Naive thymus-derived CD4-positive, alpha-beta T cell (primary cell): ENCODE measurements around the gene LPA. TPM values are rescaled to one million over a fixed set of nuclear protein-coding genes. Genes with fewer than 3 reads are reported as not detected.
"Not testable (repeated sequence)": the region's sequence is repeated elsewhere in the genome, so short reads cannot be mapped to it uniquely, and the experiment has no call there.

Source experiments
- ATAC-seq: fragments of 150-1000 bp; cut with Tn5 transposase; 2 replicates; pipeline ENCODE4 v1.10.0; 2021; ENCODE audit warnings: mild to moderate bottlenecking, moderate library complexity
- CTCF ChIA-PET: fragments of 350-600 bp; sonication (Branson Sonifier 250); formaldehyde crosslinking; loops from one replicate; lab custom pipeline; 2021; ENCODE audit warnings: antibody characterized with exemption; lab: Charles Lee
- POLR2A ChIA-PET: fragments of 350-600 bp; sonication (Branson Sonifier 250); formaldehyde crosslinking; loops from one replicate; lab custom pipeline; 2021; ENCODE audit warnings: antibody characterized with exemption, inconsistent platforms; lab: Charles Lee
- DNase-seq, 9 donors: peaks; one replicate each; pipeline versions ENCODE4 v3.0.0 to v3.0.0-alpha.2; 2020 to 2022; ENCODE audit warnings: mixed read lengths in 1 of 9
- H3K27ac ChIP-seq: one replicate; pipeline ENCODE4 v1.7.0; 2013; ENCODE audit warnings: mild to moderate bottlenecking, low read depth, low read length, moderate library complexity
- H3K27me3 ChIP-seq, 2 donors: one replicate each; pipeline ENCODE4 v1.7.0; 2013; ENCODE audit warnings: low read length in 2 of 2, mild to moderate bottlenecking in 2 of 2, moderate library complexity in 2 of 2; ENCODE audit not compliant: control insufficient read depth in 2 of 2, insufficient read depth in 2 of 2
- H3K36me3 ChIP-seq, 3 experiments: 1 replicate in 2 of 3; 2 replicates in 1 of 3; pipeline ENCODE4 v1.7.0; 2013; ENCODE audit warnings: low read length in 3 of 3, mild to moderate bottlenecking in 3 of 3, moderate library complexity in 1 of 3; ENCODE audit not compliant: insufficient read depth in 3 of 3, control insufficient read depth in 2 of 3
- H3K4me1 ChIP-seq, 2 donors: one replicate each; pipeline ENCODE4 v1.7.0; 2013; ENCODE audit warnings: low read length in 2 of 2, mild to moderate bottlenecking in 2 of 2, moderate library complexity in 1 of 2; ENCODE audit not compliant: control insufficient read depth in 2 of 2, insufficient read depth in 2 of 2
- H3K4me3 ChIP-seq: 2 replicates; pipeline ENCODE4 v1.7.0; 2013; ENCODE audit warnings: mild to moderate bottlenecking, low read length
- H3K9me3 ChIP-seq, 3 experiments: 1 replicate in 2 of 3; 2 replicates in 1 of 3; pipeline ENCODE4 v1.7.0; 2013; ENCODE audit warnings: low read length in 3 of 3; ENCODE audit not compliant: control insufficient read depth in 2 of 3
- H3K27ac Mint-ChIP-seq, 9 donors: one replicate each; pipeline ENCODE4 v1.8.0; 2020 to 2022; ENCODE audit warnings: mixed read lengths in 9 of 9, mild to moderate bottlenecking in 8 of 9, moderate library complexity in 5 of 9, inconsistent platforms in 2 of 9
- H3K27me3 Mint-ChIP-seq, 5 donors: one replicate each; pipeline ENCODE4 v1.8.0; 2021 to 2022; ENCODE audit warnings: mixed read lengths in 5 of 5, mild to moderate bottlenecking in 1 of 5
- H3K36me3 Mint-ChIP-seq, 5 donors: one replicate each; pipeline ENCODE4 v1.8.0; 2020 to 2022; ENCODE audit warnings: mixed read lengths in 5 of 5, mild to moderate bottlenecking in 3 of 5, inconsistent platforms in 1 of 5
- H3K4me1 Mint-ChIP-seq, 7 donors: one replicate each; pipeline ENCODE4 v1.8.0; 2020 to 2022; ENCODE audit warnings: mixed read lengths in 7 of 7, mild to moderate bottlenecking in 3 of 7, inconsistent platforms in 1 of 7
- H3K4me3 Mint-ChIP-seq, 10 donors: one replicate each; pipeline ENCODE4 v1.8.0; 2020 to 2022; ENCODE audit warnings: mild to moderate bottlenecking in 10 of 10, mixed read lengths in 10 of 10, moderate library complexity in 6 of 10, inconsistent platforms in 2 of 10
- H3K9me3 Mint-ChIP-seq, 11 donors: one replicate each; pipeline ENCODE4 v1.8.0; 2020 to 2022; ENCODE audit warnings: mixed read lengths in 11 of 11, mild to moderate bottlenecking in 4 of 11, inconsistent platforms in 1 of 11, moderate library complexity in 1 of 11
- intact Hi-C, 2 donors: fragments of 100-400 bp; cut with micrococcal nuclease; formaldehyde crosslinking; loops; one replicate each; pipeline ENCODE4 v1.15.1; 2023
- polyA plus RNA-seq, 2 donors: library from polyadenylated mRNA; unstranded; fragments of 300-500 nt; fragmentation: Illumina TruSeq; gene quantifications; one replicate each; pipeline ENCODE4 v1.2.3, GENCODE V29; 2021
- total RNA-seq, 6 experiments: library from RNA in 5 of 6; stranded (reverse) in 5 of 6; gene quantifications; 1 replicate in 5 of 6; 2 replicates in 1 of 6; pipeline ENCODE4 v1.2.3 and lab custom pipeline; 2021 to 2026

Gene LPA
- total and polyA plus RNA-seq, 7 experiments from 2014 or later = not detected

GRCh38 chr6:160573943-160574342, 90.1 kb downstream of the LPA start:
- no peaks in the 10 kb centered on the region for H3K4me1 ChIP-seq
- H3K9me3 ChIP-seq = no peaks in the 10 kb centered on the region
- Mint-ChIP-seq H3K9me3 (peaks cover 0 to 31% (median 8%) of the 10 kb centered on the region in 11 donors), H3K27ac (no peak overlapping the region), H3K4me3 (no peak overlapping the region), H3K4me1 (no peaks in the 10 kb centered on the region), H3K27me3 (peaks cover 3 to 43% (median 27%) of the 10 kb centered on the region in 5 donors), H3K36me3 (peaks cover 0 to 5% (median 0%) of the 10 kb centered on the region in 5 donors)
- H3K36me3 ChIP-seq = no peaks in the 10 kb centered on the region
- ChIA-PET POLR2A (no interaction called here), CTCF (no interaction called here)
- intact Hi-C loops = no loop called here
- H3K27ac ChIP-seq = no peak overlapping the region
- ATAC-seq = no peak
- no peak for DNase-seq
- H3K27me3 ChIP-seq = no peaks in the 10 kb centered on the region
- H3K4me3 ChIP-seq = no peak overlapping the region

- intact Hi-C loops, H3K4me3 ChIP-seq, H3K4me1 Mint-ChIP-seq, H3K27me3 ChIP-seq, H3K4me1 ChIP-seq, DNase-seq, H3K27ac ChIP-seq, H3K36me3 ChIP-seq, POLR2A ChIA-PET, H3K4me3 Mint-ChIP-seq, H3K36me3 Mint-ChIP-seq, H3K27ac Mint-ChIP-seq, H3K9me3 ChIP-seq, CTCF ChIA-PET, ATAC-seq: not testable (repeated sequence)
- H3K27me3 Mint-ChIP-seq = peaks cover 8 to 45% (median 38%) of the 10 kb centered on the region in 5 donors
- H3K9me3 Mint-ChIP-seq = peaks cover 0 to 41% (median 11%) of the 10 kb centered on the region in 11 donors
Measured at GRCh38 chr6:160571201-160571600, 92.9 kb downstream of the LPA start.

- H3K4me1 ChIP-seq = no peaks in the 10 kb centered on the region
- POLR2A ChIA-PET = no interaction called here
- H3K27me3 Mint-ChIP-seq = peaks cover 12 to 37% (median 16%) of the 10 kb centered on the region in 5 donors
- H3K36me3 ChIP-seq = no peaks in the 10 kb centered on the region
- CTCF ChIA-PET = interaction anchor here (2.3 kb wide), 1 partner anchor 11 kb away, joined by 6 read pairs; no protein-coding TSS in a partner anchor
- no peaks in the 10 kb centered on the region for H3K27me3 ChIP-seq
- intact Hi-C loops = no loop called here
- no peak overlapping the region for H3K4me3 ChIP-seq
- no peaks in the 10 kb centered on the region for H3K9me3 Mint-ChIP-seq
- peaks cover 0 to 6% (median 0%) of the 10 kb centered on the region in 5 donors for H3K36me3 Mint-ChIP-seq
- H3K27ac Mint-ChIP-seq = no peak overlapping the region
- H3K4me1 Mint-ChIP-seq = no peaks in the 10 kb centered on the region
- DNase-seq (no peak), ATAC-seq (no peak)
- H3K9me3 ChIP-seq = no peaks in the 10 kb centered on the region
- H3K27ac ChIP-seq = no peak overlapping the region
- H3K4me3 Mint-ChIP-seq = no peak overlapping the region
Measured at GRCh38 chr6:160544802-160545201, 119.3 kb downstream of the LPA start.

- H3K36me3 ChIP-seq = no peaks in the 10 kb centered on the region
- no peaks in the 10 kb centered on the region for H3K36me3 Mint-ChIP-seq
- no peak overlapping the region for H3K27ac Mint-ChIP-seq
- peaks cover 0 to 2% (median 0%) of the 10 kb centered on the region in 11 donors for H3K9me3 Mint-ChIP-seq
- POLR2A ChIA-PET = no interaction called here
- no peaks in the 10 kb centered on the region for H3K27me3 ChIP-seq
- H3K27ac ChIP-seq = no peak overlapping the region
- no peaks in the 10 kb centered on the region for H3K9me3 ChIP-seq
- H3K4me3 Mint-ChIP-seq = no peak overlapping the region
- ATAC-seq (no peak), DNase-seq (no peak)
- CTCF ChIA-PET = interaction anchor here (0.6 to 5.4 kb wide), 3 partner anchors 15 to 939 kb away, joined by 3 to 73 read pairs (median 3); no protein-coding TSS in a partner anchor
- H3K27me3 Mint-ChIP-seq = peaks cover 0 to 9% (median 0%) of the 10 kb centered on the region in 5 donors
- no peak overlapping the region for H3K4me3 ChIP-seq
- intact Hi-C loops = loop anchor here (1.0 to 10.0 kb wide), 2 partner anchors 79 to 450 kb away; no protein-coding TSS in a partner anchor
- H3K4me1 ChIP-seq = no peaks in the 10 kb centered on the region
- H3K4me1 Mint-ChIP-seq = no peaks in the 10 kb centered on the region
Measured at GRCh38 chr6:160535270-160535669, 128.8 kb downstream of the LPA start.

- POLR2A ChIA-PET = interaction anchor here (1.4 kb wide), 1 partner anchor 14 kb away, joined by 3 read pairs; no protein-coding TSS in a partner anchor
Measured at GRCh38 chr6:160534050-160534696, 129.9 kb downstream of the LPA start.

GRCh38 chr6:160532315-160532714, 131.8 kb downstream of the LPA start:
- H3K4me1 ChIP-seq = no peaks in the 10 kb centered on the region
- no peaks in the 10 kb centered on the region for H3K9me3 ChIP-seq
- no peaks in the 10 kb centered on the region for H3K36me3 ChIP-seq
- no peak overlapping the region for H3K4me3 Mint-ChIP-seq
- H3K9me3 Mint-ChIP-seq = peaks cover 0 to 14% (median 9%) of the 10 kb centered on the region in 11 donors
- H3K4me3 ChIP-seq = no peak overlapping the region
- ATAC-seq (no peak), DNase-seq (no peak)
- H3K27ac Mint-ChIP-seq = no peak overlapping the region
- ChIA-PET CTCF (interaction anchor here (1.8 to 5.4 kb wide), 3 partner anchors 12 to 394 kb away, joined by 7 to 73 read pairs (median 15); no protein-coding TSS in a partner anchor), POLR2A (no interaction called here)
- no peaks in the 10 kb centered on the region for H3K27me3 ChIP-seq
- no peaks in the 10 kb centered on the region for H3K4me1 Mint-ChIP-seq
- H3K27me3 Mint-ChIP-seq = peaks cover 0 to 30% (median 9%) of the 10 kb centered on the region in 5 donors
- intact Hi-C loops = loop anchor here in 1 of 2 donors (5.0 to 10.0 kb wide), 2 partner anchors 448 to 670 kb away; no protein-coding TSS in a partner anchor
- peaks cover 0 to 6% (median 0%) of the 10 kb centered on the region in 5 donors for H3K36me3 Mint-ChIP-seq
- no peak overlapping the region for H3K27ac ChIP-seq

More at GRCh38 chr6:160534050-160534696, 129.9 kb downstream of the LPA start:
- no peaks in the 10 kb centered on the region for H3K9me3 ChIP-seq
- no peaks in the 10 kb centered on the region for H3K4me1 Mint-ChIP-seq
- DNase-seq (peak; percentile 2 to 55 (median 37)), ATAC-seq (peak; percentile 86)
- no peak overlapping the region for H3K4me3 ChIP-seq
- peaks cover 0 to 2% (median 0%) of the 10 kb centered on the region in 5 donors for H3K36me3 Mint-ChIP-seq
- peaks cover 0 to 18% (median 5%) of the 10 kb centered on the region in 5 donors for H3K27me3 Mint-ChIP-seq
- intact Hi-C loops = loop anchor here (1.0 to 10.0 kb wide), 5 partner anchors 14 to 672 kb away; no protein-coding TSS in a partner anchor
- no peak overlapping the region for H3K27ac Mint-ChIP-seq
- no peak overlapping the region for H3K4me3 Mint-ChIP-seq
- CTCF ChIA-PET = interaction anchor here (0.6 to 5.4 kb wide), 11 partner anchors 9 to 671 kb away, joined by 3 to 73 read pairs (median 4); no protein-coding TSS in a partner anchor
- no peaks in the 10 kb centered on the region for H3K4me1 ChIP-seq
- H3K9me3 Mint-ChIP-seq = peaks cover 0 to 10% (median 5%) of the 10 kb centered on the region in 11 donors
- H3K27me3 ChIP-seq = no peaks in the 10 kb centered on the region
- no peaks in the 10 kb centered on the region for H3K36me3 ChIP-seq
- H3K27ac ChIP-seq = no peak overlapping the region
